Measurements from ENCODE around the gene ZWILCH. TPM values are rescaled to one million over a fixed set of nuclear protein-coding genes. Genes with fewer than 3 reads are reported as not detected.
A peak's percentile ranks its signal among the peaks of the same experiment; 100 is the strongest.

Gene ZWILCH
- total and polyA plus RNA-seq, 2 donors (not counting 3 experiments of a cell fraction or from before 2014, with no cell fraction given) = 9.3 to 28.8 TPM

GRCh38 chr15:66578286-66578875 lies 73.3 kb downstream of the ZWILCH start:
- Histone ChIP-seq H2AFZ (ENCODE audit: low read depth, low read length) (peak overlapping the region; percentile 34), H3K4me1 (ENCODE audit: control insufficient read depth, extremely low read depth, insufficient read depth, low read length) (peaks cover 34% of the 10 kb centered on the region), H3K9ac (replicated peaks; ENCODE audit: extremely low read depth, insufficient read depth, low read length) (no peak overlapping the region), H3K27ac (ENCODE audit: insufficient read depth, low read depth, low read length) (peak overlapping the region; percentile 56), H3K9me1 (replicated peaks; ENCODE audit: control insufficient read depth, extremely low read depth, insufficient read depth, low read length) (no peaks in the 10 kb centered on the region), H4K20me1 (replicated peaks; ENCODE audit: control insufficient read depth, extremely low read depth, insufficient read depth, low read length) (no peaks in the 10 kb centered on the region), H3K4me3 (replicated peaks in 1 of 3; ENCODE audit: insufficient read depth in 1 of 3, low read depth in 1 of 3, low read length in 3 of 3) (no peak overlapping the region), H3K36me3 (ENCODE audit: control insufficient read depth in 2 of 2, extremely low read depth in 1 of 2, insufficient read depth in 2 of 2, low read length in 2 of 2) (no peaks in the 10 kb centered on the region), H3K79me2 (ENCODE audit: control insufficient read depth, insufficient read depth, low read length) (no peaks in the 10 kb centered on the region), H3K9me3 (replicated peaks; ENCODE audit: control insufficient read depth, insufficient read depth, low read length) (no peaks in the 10 kb centered on the region), H3K4me2 (ENCODE audit: insufficient read depth, low read length) (no peak overlapping the region), H3K27me3 (ENCODE audit: control insufficient read depth in 2 of 2, insufficient read depth in 2 of 2, low read length in 2 of 2) (no peaks in the 10 kb centered on the region)
- intact Hi-C loops (cut with micrococcal nuclease) = no loop called here
- ChIA-PET POLR2A (no interaction called here), CTCF (interaction anchor here (1.0 kb wide), 1 partner anchor 12 kb away, joined by 3 read pairs; no protein-coding TSS in a partner anchor)
- FAIRE-seq (peak; percentile 96), DNase-seq (ENCODE audit: low read depth, low spot score) (peak; percentile 69)
- BruUV-seq (replicated peaks) = no TSS peak
- TF ChIP-seq, protein P1, sequence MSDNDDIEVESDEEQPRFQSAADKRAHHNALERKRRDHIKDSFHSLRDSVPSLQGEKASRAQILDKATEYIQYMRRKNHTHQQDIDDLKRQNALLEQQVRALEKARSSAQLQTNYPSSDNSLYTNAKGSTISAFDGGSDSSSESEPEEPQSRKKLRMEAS (IDR thresholded peaks at IDR 0.05; ENCODE audit: insufficient read depth, insufficient read length) = no peak
- TF ChIP-seq EZH2 (IDR thresholded peaks at IDR 0.05; ENCODE audit: borderline replicate concordance, low read depth, low read length, severe bottlenecking) (no peak), GATA2 (IDR thresholded peaks at IDR 0.05; ENCODE audit: insufficient read depth, insufficient read length, low read depth, low read length) (peak; percentile 72), MYC (IDR thresholded peaks at IDR 0.05; ENCODE audit: low read depth, low read length) (peak; percentile 36), POLR2A (IDR thresholded peaks at IDR 0.05; ENCODE audit: low read depth, low read length) (no peak), FOS (IDR thresholded peaks at IDR 0.05; ENCODE audit: borderline replicate concordance, insufficient read depth, low read length) (peak; percentile 84), JUN (IDR thresholded peaks at IDR 0.05; ENCODE audit: borderline replicate concordance, insufficient read depth, insufficient read length, low read depth) (peak; percentile 81), POLR2AphosphoS5 (IDR thresholded peaks at IDR 0.05; ENCODE audit: insufficient read depth, low read depth, low read length) (peak; percentile 81)
- TF ChIP-seq, protein P2, sequence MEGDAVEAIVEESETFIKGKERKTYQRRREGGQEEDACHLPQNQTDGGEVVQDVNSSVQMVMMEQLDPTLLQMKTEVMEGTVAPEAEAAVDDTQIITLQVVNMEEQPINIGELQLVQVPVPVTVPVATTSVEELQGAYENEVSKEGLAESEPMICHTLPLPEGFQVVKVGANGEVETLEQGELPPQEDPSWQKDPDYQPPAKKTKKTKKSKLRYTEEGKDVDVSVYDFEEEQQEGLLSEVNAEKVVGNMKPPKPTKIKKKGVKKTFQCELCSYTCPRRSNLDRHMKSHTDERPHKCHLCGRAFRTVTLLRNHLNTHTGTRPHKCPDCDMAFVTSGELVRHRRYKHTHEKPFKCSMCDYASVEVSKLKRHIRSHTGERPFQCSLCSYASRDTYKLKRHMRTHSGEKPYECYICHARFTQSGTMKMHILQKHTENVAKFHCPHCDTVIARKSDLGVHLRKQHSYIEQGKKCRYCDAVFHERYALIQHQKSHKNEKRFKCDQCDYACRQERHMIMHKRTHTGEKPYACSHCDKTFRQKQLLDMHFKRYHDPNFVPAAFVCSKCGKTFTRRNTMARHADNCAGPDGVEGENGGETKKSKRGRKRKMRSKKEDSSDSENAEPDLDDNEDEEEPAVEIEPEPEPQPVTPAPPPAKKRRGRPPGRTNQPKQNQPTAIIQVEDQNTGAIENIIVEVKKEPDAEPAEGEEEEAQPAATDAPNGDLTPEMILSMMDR (IDR thresholded peaks at IDR 0.05; ENCODE audit: extremely low read depth in 1 of 2, insufficient read depth in 1 of 2, low read depth in 1 of 2, low read length in 2 of 2) = no peak
- dilution Hi-C loops (cut with MboI; ENCODE audit: extremely low pct_ligation_motif_present, low sequenced_read_pairs) = no loop called here

Data from endothelial cell of umbilical vein (primary cell).